SK-N-SH (cell line): Measurements from ENCODE around the gene STUB1. TPM values are rescaled to one million over a fixed set of nuclear protein-coding genes. Genes with fewer than 3 reads are reported as not detected.

Experiments
- CTCF ChIA-PET: fragments of 300-600, 350-600 bp; formaldehyde crosslinking; extraction: SDS; loops from one replicate; lab custom pipeline; 2021; lab: Yijun Ruan, JAX
- POLR2A ChIA-PET: fragments of 350-600 bp; sonication (Branson Sonifier 250); formaldehyde crosslinking; extraction: SDS; loops from one replicate; lab custom pipeline; 2020; ENCODE audit warnings: antibody characterized with exemption, inconsistent platforms; lab: Yijun Ruan, JAX
- DNase-seq: peaks from one replicate; pipeline ENCODE4 v3.0.0; 2012
- H2AFZ ChIP-seq: fragments of 200-600 bp; sonication (generic); 2 replicates; pipeline ENCODE4 v1.8.1; 2016; ENCODE audit warnings: antibody characterized with exemption, mild to moderate bottlenecking, low read depth
- H3F3A ChIP-seq: fragments of 200-600 bp; sonication (generic); replicated peaks from 2 replicates; pipeline ENCODE3; 2016; ENCODE audit warnings: antibody characterized with exemption, mild to moderate bottlenecking; ENCODE audit not compliant: insufficient read depth
- H3K27ac ChIP-seq, 2 experiments: fragments of 200-500 bp in 1 of 2; fragments of 200-600 bp in 1 of 2; sonication (Bioruptor generic) in 1 of 2; sonication (generic), shearing (Covaris generic) in 1 of 2; 2 replicates each; pipeline versions ENCODE4 v1.5.1 to v1.6.1; 2014 to 2016; ENCODE audit warnings: low read depth in 2 of 2, inconsistent platforms in 1 of 2, low read length in 1 of 2, mild to moderate bottlenecking in 1 of 2, mixed read lengths in 1 of 2
- H3K27me3 ChIP-seq: fragments of 200-600 bp; sonication (generic), shearing (Covaris generic); 2 replicates; pipeline ENCODE4 v1.6.1; 2016; ENCODE audit warnings: mixed run types; ENCODE audit not compliant: insufficient read depth
- H3K36me3 ChIP-seq, 2 experiments: fragments of 200-500 bp in 1 of 2; fragments of 200-600 bp in 1 of 2; sonication (Bioruptor generic) in 1 of 2; sonication (generic) in 1 of 2; replicated peaks in 1 of 2; 2 replicates each; pipeline versions ENCODE3 to v1.5.1; 2014 to 2016; ENCODE audit warnings: low read length in 1 of 2, mild to moderate bottlenecking in 1 of 2; ENCODE audit not compliant: insufficient read depth in 2 of 2, control insufficient read depth in 1 of 2
- H3K4me1 ChIP-seq, 2 experiments: fragments of 200-500 bp in 1 of 2; fragments of 200-600 bp in 1 of 2; sonication (Bioruptor generic) in 1 of 2; sonication (generic), shearing (Covaris generic) in 1 of 2; 2 replicates each; pipeline versions ENCODE4 v1.5.1 to v1.6.1; 2014 to 2016; ENCODE audit warnings: low read depth in 1 of 2, low read length in 1 of 2, mixed run types in 1 of 2; ENCODE audit not compliant: insufficient read depth in 2 of 2, control insufficient read depth in 1 of 2
- H3K4me2 ChIP-seq: fragments of 200-600 bp; sonication (generic), shearing (Covaris generic); 2 replicates; pipeline ENCODE4 v1.6.1; 2017; ENCODE audit warnings: mixed run types
- H3K4me3 ChIP-seq, 2 experiments: fragments of 200-500 bp in 1 of 2; fragments of 200-600 bp in 1 of 2; sonication (Bioruptor generic) in 1 of 2; sonication (generic), shearing (Covaris generic) in 1 of 2; 2 replicates each; pipeline versions ENCODE4 v1.5.1 to v1.8.1; 2014 to 2016; ENCODE audit warnings: low read depth in 2 of 2, inconsistent platforms in 1 of 2, low read length in 1 of 2, mild to moderate bottlenecking in 1 of 2, mixed read lengths in 1 of 2, moderate library complexity in 1 of 2
- H3K79me2 ChIP-seq: fragments of 200-600 bp; sonication (generic); 2 replicates; pipeline ENCODE4 v1.8.1; 2017; ENCODE audit warnings: mild to moderate bottlenecking; ENCODE audit not compliant: insufficient read depth
- H3K9ac ChIP-seq: fragments of 200-600 bp; sonication (generic); 2 replicates; pipeline ENCODE4 v1.6.1; 2017; ENCODE audit warnings: mixed run types
- H3K9me2 ChIP-seq: fragments of 200-600 bp; sonication (generic); 2 replicates; pipeline ENCODE4 v1.6.1; 2017; ENCODE audit warnings: mixed run types
- H3K9me3 ChIP-seq: fragments of 200-600 bp; sonication (generic); 2 replicates; pipeline ENCODE4 v1.6.1; 2017; ENCODE audit warnings: mixed run types, mild to moderate bottlenecking, moderate library complexity
- H4K20me1 ChIP-seq: fragments of 200-600 bp; sonication (generic); 2 replicates; pipeline ENCODE4 v1.6.1; 2017; ENCODE audit warnings: mild to moderate bottlenecking, mixed run types; ENCODE audit not compliant: insufficient read depth
- CTCF ChIP-seq: fragments of 200-600 bp; sonication (generic); IDR thresholded peaks from 2 replicates; pipeline ENCODE4 v1.6.1; 2017; ENCODE audit warnings: antibody characterized with exemption, mild to moderate bottlenecking, moderate library complexity
- GATA2 ChIP-seq: sonication (generic); formaldehyde crosslinking; IDR thresholded peaks from 2 replicates; pipeline ENCODE4 v1.5.0; 2020; ENCODE audit warnings: mild to moderate bottlenecking, missing genetic modification reagents
- MEF2A ChIP-seq: IDR thresholded peaks from 2 replicates; pipeline ENCODE4 v1.4.0; 2012; ENCODE audit warnings: low read depth, borderline replicate concordance
- RAD21 ChIP-seq: IDR thresholded peaks from 2 replicates; pipeline ENCODE4 v1.6.1; 2012; ENCODE audit warnings: mild to moderate bottlenecking, low read length
- TAF1 ChIP-seq: IDR thresholded peaks from 2 replicates; pipeline ENCODE4 v1.6.1; 2012; ENCODE audit warnings: low read depth, mild to moderate bottlenecking, low read length, moderate library complexity, borderline replicate concordance
- TCF12 ChIP-seq: IDR thresholded peaks from 2 replicates; pipeline ENCODE4 v1.4.0; 2012
- WGBS: methylation state at CpG from one replicate; pipeline ENCODE4 v1.1.6; 2017; ENCODE audit warnings: low lambda C conversion rate; 5-methylcytosine and 5-hydroxymethylcytosine counted together
- polyA plus RNA-seq, 3 experiments: library from polyadenylated mRNA; depleted of rRNA; stranded (reverse); fragments of >200 nt; gene quantifications; 2 replicates each; pipeline ENCODE4 v1.2.3, GENCODE V29; 2012
- TF ChIP-seq, protein P1 (sequence below): fragments of 150-350 bp; IDR thresholded peaks from 2 replicates; pipeline ENCODE4 v1.6.1; 2017; ENCODE audit warnings: antibody characterized with exemption, low read length, low read depth, borderline replicate concordance

The STUB1 gene
- polyA plus RNA-seq, 1 of the 3 experiments (the other 2 are of a cell fraction), result 323 TPM

- H3K4me1 ChIP-seq, result peaks cover 4 to 28% of the 10 kb centered on the region in 2 experiments; a peak in 2 of 4 replicates
- H3K79me2 ChIP-seq, result no peaks in the 10 kb centered on the region; the same call in 1 of the 2 replicates
- no peak for DNase-seq
- H3K36me3 ChIP-seq, result peaks cover 0 to 2% of the 10 kb centered on the region in 2 experiments
- 84% methylated on average over 6 of the region's 23 CpGs for WGBS
- ChIA-PET POLR2A (interaction anchor here (1.0 to 2.6 kb wide), 4 partner anchors 9 to 19 kb away, joined by 3 to 13 read pairs (median 3); partner anchors contain the start of gene METRN), CTCF (interaction anchor here (1.0 to 20.3 kb wide), 5 partner anchors 12 to 60 kb away, joined by 3 to 358 read pairs (median 4); partner anchors contain the start of genes ANTKMT, CIAO3, FBXL16 and METRN)
- H3K9me2 ChIP-seq, result no peaks in the 10 kb centered on the region
- H3K27ac ChIP-seq, result no peak overlapping the region; a peak in 1 of 4 replicates
- no peak overlapping the region for H3K4me2 ChIP-seq
- H4K20me1 ChIP-seq, result 0 out of 2 replicates have a peak, but pooled peaks cover 14% of the 10 kb centered on the region
- H2AFZ ChIP-seq, result no peak overlapping the region
- H3F3A ChIP-seq, result peaks cover 17% of the 10 kb centered on the region
- H3K27me3 ChIP-seq, result no peaks in the 10 kb centered on the region
- no peaks in the 10 kb centered on the region for H3K9me3 ChIP-seq
- no peak overlapping the region for H3K4me3 ChIP-seq
- no peak for TF ChIP-seq RAD21
- TF ChIP-seq CTCF, result no peak
- no peak for TF ChIP-seq TCF12
- no peak overlapping the region for H3K9ac ChIP-seq
Measured at GRCh38 chr16:725463-726187, 45.4 kb downstream of the STUB1 start.

DNA sequence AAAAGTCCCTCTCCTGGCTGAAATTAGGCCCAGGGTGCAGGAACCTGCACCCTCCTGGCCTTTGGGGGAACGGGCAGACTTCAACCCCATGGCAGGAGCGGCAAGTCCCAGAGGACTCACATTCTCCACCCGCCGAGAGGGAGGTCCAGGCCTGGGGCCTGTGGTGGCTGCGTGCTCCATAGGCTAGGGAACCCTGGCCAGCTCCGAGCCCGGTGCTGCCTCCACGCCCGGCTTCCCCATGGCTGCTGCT is 45.9 kb downstream of the STUB1 start:
- ChIA-PET POLR2A (interaction anchor here (1.3 to 2.6 kb wide), 2 partner anchors 10 to 19 kb away, joined by 3 to 13 read pairs; partner anchors contain the start of gene METRN), CTCF (interaction anchor here (0.9 to 20.3 kb wide), 6 partner anchors 13 to 60 kb away, joined by 3 to 358 read pairs (median 4); partner anchors contain the start of genes ANTKMT, CIAO3, FBXL16 and METRN)
- Histone ChIP-seq H3K9ac (no peak overlapping the region), H3K9me3 (no peaks in the 10 kb centered on the region), H3K27me3 (no peaks in the 10 kb centered on the region), H3F3A (peaks cover 17% of the 10 kb centered on the region), H3K4me1 (peaks cover 4 to 28% of the 10 kb centered on the region in 2 experiments; a peak in 2 of 4 replicates), H3K79me2 (no peaks in the 10 kb centered on the region; the same call in 1 of the 2 replicates), H3K4me3 (no peak overlapping the region), H2AFZ (no peak overlapping the region), H3K9me2 (no peaks in the 10 kb centered on the region), H3K4me2 (peak overlapping the region; percentile 99; the same call in 1 of the 2 replicates), H3K36me3 (peaks cover 0 to 2% of the 10 kb centered on the region in 2 experiments), H3K27ac (no peak overlapping the region; a peak in 1 of 4 replicates), H4K20me1 (0 out of 2 replicates have a peak, but pooled peaks cover 14% of the 10 kb centered on the region)
- no CpG with 5 or more reads among the region's 9 CpGs for WGBS
- DNase-seq, result no peak
- TF ChIP-seq, protein P1, sequence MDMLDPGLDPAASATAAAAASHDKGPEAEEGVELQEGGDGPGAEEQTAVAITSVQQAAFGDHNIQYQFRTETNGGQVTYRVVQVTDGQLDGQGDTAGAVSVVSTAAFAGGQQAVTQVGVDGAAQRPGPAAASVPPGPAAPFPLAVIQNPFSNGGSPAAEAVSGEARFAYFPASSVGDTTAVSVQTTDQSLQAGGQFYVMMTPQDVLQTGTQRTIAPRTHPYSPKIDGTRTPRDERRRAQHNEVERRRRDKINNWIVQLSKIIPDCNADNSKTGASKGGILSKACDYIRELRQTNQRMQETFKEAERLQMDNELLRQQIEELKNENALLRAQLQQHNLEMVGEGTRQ, result no peak
- no peak for TF ChIP-seq TCF12
- TF ChIP-seq MEF2A, result no peak
- no peak for TF ChIP-seq TAF1
- TF ChIP-seq GATA2, result no peak
